Brain microvascular endothelial cell (primary cell): ENCODE measurements around the gene MYOM1.

Source experiments
- DNase-seq: peaks from one replicate; pipeline ENCODE4 v3.0.0-alpha.2; 2020
- H3K27ac ChIP-seq: fragments of 250-450 bp; sonication (Bioruptor Pico); 2 replicates; pipeline ENCODE4 v1.5.1; 2020; ENCODE audit warnings: mild to moderate bottlenecking, moderate library complexity
- H3K27me3 ChIP-seq: fragments of 250-450 bp; sonication (Bioruptor Pico); replicated peaks from 2 replicates; pipeline ENCODE4 v1.5.1; 2020; ENCODE audit warnings: mild to moderate bottlenecking
- H3K36me3 ChIP-seq: fragments of 250-450 bp; sonication (Bioruptor Pico); replicated peaks from 2 replicates; pipeline ENCODE4 v1.5.1; 2020; ENCODE audit warnings: mild to moderate bottlenecking
- H3K4me3 ChIP-seq: 2 replicates; pipeline ENCODE4 v1.5.1; 2011; ENCODE audit warnings: low read depth, mild to moderate bottlenecking, control low read depth, low read length, moderate library complexity
- in situ Hi-C: cut with HindIII; loops from 2 replicates; pipeline ENCODE4 v1.10.0; 2017; ENCODE audit warnings: low sequenced_read_pairs, low pct_ligation_motif_present
- TF ChIP-seq, protein P1 (sequence below): IDR thresholded peaks from 2 replicates; pipeline ENCODE4 v1.5.1; 2011; ENCODE audit warnings: low read depth, mild to moderate bottlenecking, moderate library complexity, low read length, control low read depth, inconsistent platforms; ENCODE audit errors: missing control alignments

The MYOM1 gene

DNA sequence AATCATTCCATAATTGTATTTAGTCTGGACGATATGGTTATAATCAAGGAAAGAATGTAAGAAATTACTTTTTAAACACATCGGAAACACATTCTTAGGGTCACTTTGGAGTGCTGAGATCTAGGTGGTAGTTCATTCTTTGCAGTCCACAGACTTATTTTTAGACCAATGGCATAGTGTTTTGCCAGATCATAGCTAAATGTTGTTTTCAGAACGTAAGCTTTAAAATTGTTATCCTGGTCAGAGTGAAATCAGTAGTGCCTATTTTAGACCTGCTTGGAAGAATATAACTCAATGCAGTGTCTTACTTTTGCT lies 32.2 kb upstream of the MYOM1 start:
- Histone ChIP-seq H3K4me3 (no peak overlapping the region), H3K36me3 (peaks cover 56% of the 10 kb centered on the region), H3K27ac (peak overlapping the region; percentile 69), H3K27me3 (no peaks in the 10 kb centered on the region)
- TF ChIP-seq, protein P1, sequence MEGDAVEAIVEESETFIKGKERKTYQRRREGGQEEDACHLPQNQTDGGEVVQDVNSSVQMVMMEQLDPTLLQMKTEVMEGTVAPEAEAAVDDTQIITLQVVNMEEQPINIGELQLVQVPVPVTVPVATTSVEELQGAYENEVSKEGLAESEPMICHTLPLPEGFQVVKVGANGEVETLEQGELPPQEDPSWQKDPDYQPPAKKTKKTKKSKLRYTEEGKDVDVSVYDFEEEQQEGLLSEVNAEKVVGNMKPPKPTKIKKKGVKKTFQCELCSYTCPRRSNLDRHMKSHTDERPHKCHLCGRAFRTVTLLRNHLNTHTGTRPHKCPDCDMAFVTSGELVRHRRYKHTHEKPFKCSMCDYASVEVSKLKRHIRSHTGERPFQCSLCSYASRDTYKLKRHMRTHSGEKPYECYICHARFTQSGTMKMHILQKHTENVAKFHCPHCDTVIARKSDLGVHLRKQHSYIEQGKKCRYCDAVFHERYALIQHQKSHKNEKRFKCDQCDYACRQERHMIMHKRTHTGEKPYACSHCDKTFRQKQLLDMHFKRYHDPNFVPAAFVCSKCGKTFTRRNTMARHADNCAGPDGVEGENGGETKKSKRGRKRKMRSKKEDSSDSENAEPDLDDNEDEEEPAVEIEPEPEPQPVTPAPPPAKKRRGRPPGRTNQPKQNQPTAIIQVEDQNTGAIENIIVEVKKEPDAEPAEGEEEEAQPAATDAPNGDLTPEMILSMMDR: no peak
- no peak for DNase-seq
- in situ Hi-C loops: no loop called here

DNA sequence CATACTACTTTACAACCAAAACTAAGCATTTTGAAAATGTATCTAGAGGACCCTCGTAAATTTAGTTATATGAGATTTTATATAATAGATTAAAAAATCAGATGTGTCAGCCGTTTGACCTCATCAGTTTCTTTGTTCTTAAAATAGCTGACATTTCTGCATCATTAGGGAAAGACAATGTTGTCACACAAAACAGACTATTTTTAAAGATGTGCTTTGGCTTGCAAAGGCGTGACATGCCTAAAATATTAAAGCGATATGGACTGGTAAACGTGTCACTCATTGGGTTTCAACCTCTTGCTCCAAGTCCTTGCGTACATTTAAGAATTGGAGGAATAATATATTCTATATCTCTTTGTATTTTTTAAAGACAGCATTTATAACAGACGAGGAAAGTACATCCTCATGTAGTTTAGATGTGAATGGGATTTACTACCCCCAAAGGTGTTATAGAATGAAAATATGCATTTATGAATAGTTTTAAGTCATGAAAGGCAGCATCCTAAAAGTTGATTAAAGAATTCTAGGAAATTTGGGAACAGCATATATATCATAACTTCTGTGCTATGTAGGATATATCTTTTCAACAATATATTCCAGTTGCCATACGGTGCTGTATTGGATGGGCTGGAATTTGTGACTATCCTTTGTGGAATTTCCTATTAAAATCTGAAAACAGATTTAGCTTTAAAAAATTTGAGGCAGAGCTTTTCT lies 31.6 kb upstream of the MYOM1 start:
- peak overlapping the region; percentile 26 for H3K4me3 ChIP-seq

GRCh38 chr18:3250237-3251107 lies 30.7 kb upstream of the MYOM1 start:
- TF ChIP-seq, protein P1: no peak
- peaks cover 41% of the 10 kb centered on the region for H3K36me3 ChIP-seq
- no peaks in the 10 kb centered on the region for H3K27me3 ChIP-seq
- H3K27ac ChIP-seq: peak overlapping the region; percentile 69
- H3K4me3 ChIP-seq: peak overlapping the region; percentile 97
- DNase-seq: no peak
- in situ Hi-C loops: no loop called here

More for the DNA sequence above, 31.6 kb upstream of the MYOM1 start:
- in situ Hi-C loops: no loop called here
- TF ChIP-seq, protein P1: no peak
- peaks cover 51% of the 10 kb centered on the region for H3K36me3 ChIP-seq
- no peaks in the 10 kb centered on the region for H3K27me3 ChIP-seq
- H3K27ac ChIP-seq: peak overlapping the region; percentile 69
- DNase-seq: no peak

GRCh38 chr18:3248658-3249359 lies 29.0 kb upstream of the MYOM1 start:
- Histone ChIP-seq H3K4me3 (peak overlapping the region; percentile 97), H3K27me3 (no peaks in the 10 kb centered on the region), H3K27ac (peak overlapping the region; percentile 98), H3K36me3 (peaks cover 25% of the 10 kb centered on the region)
- no peak for DNase-seq
- in situ Hi-C loops: no loop called here
- TF ChIP-seq, protein P1: no peak

DNA sequence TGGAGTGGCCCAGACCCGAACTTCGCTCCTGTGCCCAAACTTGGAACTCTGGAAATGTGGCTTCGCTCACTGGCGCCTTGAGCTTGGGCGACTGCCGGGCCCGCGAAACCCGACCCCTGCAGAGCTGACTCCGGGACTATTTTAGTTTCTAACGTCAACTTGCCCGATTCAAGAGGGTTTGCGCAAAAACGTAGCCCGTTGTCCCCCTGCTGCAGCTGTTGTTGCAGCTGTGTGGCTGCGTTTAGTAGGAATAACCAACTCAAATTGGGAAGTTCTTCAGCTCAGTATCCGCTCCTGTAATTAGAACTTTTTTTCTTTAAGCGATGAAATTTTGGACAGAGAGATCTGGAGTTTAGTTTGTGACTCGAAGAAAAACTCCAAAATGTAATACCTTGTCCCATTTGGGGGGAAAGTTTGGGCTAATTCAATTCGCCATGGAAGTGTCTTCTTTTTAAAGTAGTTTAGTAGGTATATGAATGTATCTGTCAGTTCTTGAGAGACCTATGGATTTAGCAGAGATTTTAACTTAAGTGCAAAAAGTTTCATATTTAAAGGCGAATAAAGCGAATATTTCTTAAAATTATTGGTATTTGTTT lies 28.4 kb upstream of the MYOM1 start:
- Histone ChIP-seq H3K36me3 (peaks cover 18% of the 10 kb centered on the region), H3K27ac (peak overlapping the region; percentile 98), H3K27me3 (no peaks in the 10 kb centered on the region), H3K4me3 (peak overlapping the region; percentile 97)
- in situ Hi-C loops: no loop called here
- DNase-seq: no peak
- TF ChIP-seq, protein P1: no peak
